ENCODE data around the gene UTS2B. TPM values are rescaled to one million over a fixed set of nuclear protein-coding genes. Genes with fewer than 3 reads are reported as not detected.

UTS2B gene
- total and polyA plus RNA-seq, 2 of the 4 experiments (the other 2 are of a cell fraction), result 0.72 to 0.79 TPM

DNA sequence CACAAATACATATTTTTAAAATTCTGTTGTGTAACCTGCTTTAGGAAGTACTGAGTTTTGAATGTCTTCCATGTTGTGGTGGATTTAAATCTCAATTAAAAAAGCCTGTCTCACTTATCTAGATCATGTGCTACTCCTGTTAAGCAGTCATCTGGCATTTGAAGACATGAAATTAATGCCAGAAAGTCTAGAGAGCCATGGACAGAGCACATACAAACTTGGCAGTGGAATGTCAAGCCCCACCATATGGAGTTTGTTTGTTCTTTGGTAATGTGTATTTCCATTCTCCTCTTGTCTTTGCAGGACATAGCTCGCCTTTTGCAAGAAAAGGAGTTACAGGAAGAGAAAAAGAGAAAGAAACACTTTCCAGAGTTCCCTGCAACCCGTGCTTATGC lies 39.3 kb upstream of the UTS2B start:
- H3K4me2 ChIP-seq (ENCODE audit: low read depth, low read length), result no peak overlapping the region

More for the DNA sequence above, 39.3 kb upstream of the UTS2B start:
- no peak overlapping the region; the same call in 1 of the 2 replicates for H3K18ac ChIP-seq (ENCODE audit: low read depth, low read length)
- H2BK5ac ChIP-seq (ENCODE audit: low read depth, low read length, poor library complexity, severe bottlenecking), result peak overlapping the region; percentile 81
- H3K56ac ChIP-seq (ENCODE audit: extremely low read depth, insufficient read depth, low read length), result no peak overlapping the region
- POLR2A ChIA-PET (ENCODE audit: unreplicated experiment), result no interaction called here
- H3K14ac ChIP-seq (replicated peaks; ENCODE audit: low read depth, low read length), result no peak overlapping the region
- in situ Hi-C loops (cut with MboI; ENCODE audit: low sequenced_read_pairs), result loop anchor here (10.0 kb wide), 1 partner anchor 125 kb away; no protein-coding TSS in a partner anchor
- peaks cover 4% of the 10 kb centered on the region; the same call in 1 of the 2 replicates for H3K4me1 ChIP-seq (ENCODE audit: control insufficient read depth, insufficient read depth, low read length)
- peak overlapping the region in 1 of 2 experiments; percentile 39; a peak in 1 of 4 replicates for H4K8ac ChIP-seq (ENCODE audit: low read depth in 2 of 2, low read length in 2 of 2)
- no peak overlapping the region for H4K91ac ChIP-seq (ENCODE audit: insufficient read depth, low read depth, low read length)
- H2BK120ac ChIP-seq (ENCODE audit: low read depth, low read length), result no peak overlapping the region
- peak overlapping the region; percentile 34; the same call in 1 of the 2 replicates for H3K23ac ChIP-seq (ENCODE audit: low read depth, low read length)
- peaks cover 4 to 34% of the 10 kb centered on the region in 2 experiments; a peak in 2 of 4 replicates for H3K79me1 ChIP-seq (ENCODE audit: low read depth in 1 of 2, low read length in 2 of 2)
- H3K36me3 ChIP-seq (ENCODE audit: control insufficient read depth, insufficient read depth, low read length), result peaks cover 8% of the 10 kb centered on the region
- ATAC-seq (ENCODE audit: low read depth) (peak; percentile 43), DNase-seq (peak; percentile 58)
- H3K4ac ChIP-seq (ENCODE audit: low read depth, low read length), result no peak overlapping the region
- no peak overlapping the region for H2BK15ac ChIP-seq (ENCODE audit: low read depth, low read length)
- TF ChIP-seq, protein P1, sequence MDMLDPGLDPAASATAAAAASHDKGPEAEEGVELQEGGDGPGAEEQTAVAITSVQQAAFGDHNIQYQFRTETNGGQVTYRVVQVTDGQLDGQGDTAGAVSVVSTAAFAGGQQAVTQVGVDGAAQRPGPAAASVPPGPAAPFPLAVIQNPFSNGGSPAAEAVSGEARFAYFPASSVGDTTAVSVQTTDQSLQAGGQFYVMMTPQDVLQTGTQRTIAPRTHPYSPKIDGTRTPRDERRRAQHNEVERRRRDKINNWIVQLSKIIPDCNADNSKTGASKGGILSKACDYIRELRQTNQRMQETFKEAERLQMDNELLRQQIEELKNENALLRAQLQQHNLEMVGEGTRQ (IDR thresholded peaks at IDR 0.05; ENCODE audit: low read depth, low read length), result no peak
- TF ChIP-seq FOS (IDR thresholded peaks at IDR 0.05; ENCODE audit: low read depth, low read length), result no peak
- no CpG with 5 or more reads among the region's 2 CpGs for WGBS, 2 experiments (ENCODE audit: extremely low coverage in 2 of 2, insufficient read length in 1 of 2)
- H2AK5ac ChIP-seq (ENCODE audit: low read depth, low read length), result no peak overlapping the region
- no peaks in the 10 kb centered on the region for H3K9me3 ChIP-seq (ENCODE audit: control insufficient read depth, insufficient read depth, low read length)
- H3K9ac ChIP-seq (ENCODE audit: low read depth, low read length), result no peak overlapping the region
- intact Hi-C loops (cut with micrococcal nuclease), result no loop called here
- H3K27ac ChIP-seq (ENCODE audit: insufficient read depth, low read length), result peak overlapping the region; percentile 47; the same call in 1 of the 2 replicates
- no peak overlapping the region for H2AFZ ChIP-seq (replicated peaks; ENCODE audit: low read length, poor library complexity)
- peaks cover 2% of the 10 kb centered on the region; the same call in 1 of the 2 replicates for H3K9me1 ChIP-seq (ENCODE audit: insufficient read depth, low read length)
- dilution Hi-C loops (cut with HindIII; ENCODE audit: low sequenced_read_pairs, unreplicated experiment), result no loop called here
- no peak overlapping the region for H3K4me3 ChIP-seq (ENCODE audit: insufficient read depth, low read depth, low read length)
- no peaks in the 10 kb centered on the region for H4K20me1 ChIP-seq (ENCODE audit: insufficient read depth, low read length)
- no peak overlapping the region for H2AK9ac ChIP-seq (replicated peaks; ENCODE audit: low read depth, low read length, poor library complexity)
- no peak overlapping the region for H2BK20ac ChIP-seq (ENCODE audit: low read depth, low read length)
- H3K27me3 ChIP-seq (ENCODE audit: control insufficient read depth, insufficient read depth, low read length), result no peaks in the 10 kb centered on the region
- no TSS peak for BruUV-seq (replicated peaks)
- CTCF ChIA-PET, result no interaction called here
- no peak overlapping the region; the same call in 1 of the 2 replicates for H4K5ac ChIP-seq (ENCODE audit: low read depth, low read length)

Data from IMR-90 (cell line).